ENCODE data around the gene ATP9B. TPM values are rescaled to one million over a fixed set of nuclear protein-coding genes. Genes with fewer than 3 reads are reported as not detected.

Gene ATP9B
- total RNA-seq, 1 donor from 2014 or later: 45.3 TPM

DNA sequence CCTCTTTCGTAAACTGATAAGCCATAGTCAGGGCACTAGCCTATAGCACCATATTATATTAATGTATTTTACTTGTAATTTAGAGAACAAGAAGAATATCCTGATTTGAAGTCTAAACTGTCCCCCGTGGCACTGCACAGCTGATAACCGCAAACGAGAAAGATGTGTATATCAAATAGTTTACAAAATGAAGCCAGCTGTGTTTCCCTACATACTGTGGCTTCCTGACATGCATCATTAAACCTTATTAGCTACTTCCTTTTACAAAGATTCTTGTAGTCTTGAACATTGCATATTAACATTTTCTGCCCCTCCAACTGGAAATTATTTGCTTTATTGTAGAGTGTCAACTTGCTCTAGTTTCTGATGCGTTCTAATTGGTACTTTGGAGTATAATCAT, 173.1 kb downstream of the ATP9B start:
- Mint-ChIP-seq H3K27ac (no peak overlapping the region), H3K27me3 (no peaks in the 10 kb centered on the region), H3K4me3 (ENCODE audit: low read depth) (no peak overlapping the region), H3K9me3 (ENCODE audit: low read depth) (no peaks in the 10 kb centered on the region), H3K36me3 (ENCODE audit: insufficient read depth) (peaks cover 2% of the 10 kb centered on the region), H3K4me1 (ENCODE audit: low read depth) (peaks cover 10% of the 10 kb centered on the region)
- TF ChIP-seq, protein P1, sequence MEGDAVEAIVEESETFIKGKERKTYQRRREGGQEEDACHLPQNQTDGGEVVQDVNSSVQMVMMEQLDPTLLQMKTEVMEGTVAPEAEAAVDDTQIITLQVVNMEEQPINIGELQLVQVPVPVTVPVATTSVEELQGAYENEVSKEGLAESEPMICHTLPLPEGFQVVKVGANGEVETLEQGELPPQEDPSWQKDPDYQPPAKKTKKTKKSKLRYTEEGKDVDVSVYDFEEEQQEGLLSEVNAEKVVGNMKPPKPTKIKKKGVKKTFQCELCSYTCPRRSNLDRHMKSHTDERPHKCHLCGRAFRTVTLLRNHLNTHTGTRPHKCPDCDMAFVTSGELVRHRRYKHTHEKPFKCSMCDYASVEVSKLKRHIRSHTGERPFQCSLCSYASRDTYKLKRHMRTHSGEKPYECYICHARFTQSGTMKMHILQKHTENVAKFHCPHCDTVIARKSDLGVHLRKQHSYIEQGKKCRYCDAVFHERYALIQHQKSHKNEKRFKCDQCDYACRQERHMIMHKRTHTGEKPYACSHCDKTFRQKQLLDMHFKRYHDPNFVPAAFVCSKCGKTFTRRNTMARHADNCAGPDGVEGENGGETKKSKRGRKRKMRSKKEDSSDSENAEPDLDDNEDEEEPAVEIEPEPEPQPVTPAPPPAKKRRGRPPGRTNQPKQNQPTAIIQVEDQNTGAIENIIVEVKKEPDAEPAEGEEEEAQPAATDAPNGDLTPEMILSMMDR (IDR thresholded peaks at IDR 0.05; ENCODE audit: unreplicated experiment): no peak
- DNase-seq (ENCODE audit: low spot score, unreplicated experiment): no peak

DNA sequence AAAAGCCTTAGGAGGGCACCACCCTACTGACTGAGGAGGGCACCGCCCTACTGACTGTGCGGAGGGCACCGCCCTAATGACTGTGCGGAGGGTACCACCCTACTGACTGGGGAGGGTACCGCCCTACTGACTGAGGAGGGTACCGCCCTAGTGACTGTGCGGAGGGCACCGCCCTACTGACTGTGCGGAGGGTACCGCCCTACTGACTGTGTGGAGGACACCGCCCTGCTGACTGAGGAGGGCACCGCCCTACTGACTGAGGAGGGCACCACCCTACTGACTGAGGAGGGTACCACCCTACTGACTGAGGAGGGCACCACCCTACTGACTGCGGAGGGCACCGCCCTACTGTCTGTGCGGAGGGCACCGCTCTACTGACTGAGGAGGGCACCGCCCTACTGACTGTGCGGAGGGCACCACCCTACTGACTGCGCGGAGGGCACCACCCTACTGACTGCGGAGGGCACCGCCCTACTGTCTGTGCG, 176.4 kb downstream of the ATP9B start:
- no peak for DNase-seq (ENCODE audit: low spot score, unreplicated experiment)
- Mint-ChIP-seq H3K9me3 (ENCODE audit: low read depth) (no peaks in the 10 kb centered on the region), H3K27ac (no peak overlapping the region), H3K4me3 (ENCODE audit: low read depth) (no peak overlapping the region), H3K27me3 (no peaks in the 10 kb centered on the region), H3K36me3 (ENCODE audit: insufficient read depth) (no peaks in the 10 kb centered on the region), H3K4me1 (ENCODE audit: low read depth) (peaks cover 6% of the 10 kb centered on the region)
- TF ChIP-seq, protein P1 (IDR thresholded peaks at IDR 0.05; ENCODE audit: unreplicated experiment): no peak

DNA sequence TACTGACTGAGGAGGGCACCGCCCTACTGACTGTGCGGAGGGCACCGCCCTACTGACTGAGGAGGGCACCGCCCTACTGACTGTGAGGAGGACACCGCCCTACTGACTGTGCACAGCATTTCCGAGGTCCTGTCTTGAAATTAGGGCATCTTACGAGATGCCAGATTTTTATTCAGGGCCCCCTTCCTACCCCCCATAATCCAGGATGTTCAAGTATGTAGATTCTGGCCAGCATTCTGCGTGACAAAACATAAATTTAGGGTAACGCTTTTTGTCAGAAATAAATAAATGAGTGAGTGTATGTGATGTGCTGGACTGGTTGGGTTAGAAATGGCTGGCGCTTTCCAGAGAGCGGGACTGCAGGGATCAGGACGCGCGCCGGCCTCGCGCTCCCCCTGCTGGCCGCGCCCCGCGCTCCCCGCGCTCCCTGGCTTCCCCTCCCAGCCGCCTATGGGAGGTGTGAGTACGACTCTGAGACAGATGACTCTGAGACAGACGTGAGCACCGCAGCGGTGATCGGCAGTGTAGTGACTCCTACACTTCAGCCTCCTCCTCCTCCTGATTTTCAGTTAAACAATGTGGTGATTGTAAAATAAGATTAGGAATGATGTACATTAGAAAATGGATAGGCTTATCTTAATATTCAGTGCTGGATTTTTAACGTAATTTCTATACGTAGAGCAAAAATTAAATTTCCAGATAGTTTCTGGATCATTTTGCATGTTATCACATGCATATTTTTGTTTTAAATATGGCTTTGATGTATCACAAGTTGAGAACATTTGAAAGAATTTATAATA, 177.3 kb downstream of the ATP9B start:
- Mint-ChIP-seq H3K27ac (no peak overlapping the region), H3K4me3 (ENCODE audit: low read depth) (peak overlapping the region; percentile 32), H3K4me1 (ENCODE audit: low read depth) (peaks cover 3% of the 10 kb centered on the region), H3K9me3 (ENCODE audit: low read depth) (no peaks in the 10 kb centered on the region), H3K36me3 (ENCODE audit: insufficient read depth) (no peaks in the 10 kb centered on the region), H3K27me3 (no peaks in the 10 kb centered on the region)
- TF ChIP-seq, protein P1 (IDR thresholded peaks at IDR 0.05; ENCODE audit: unreplicated experiment): peak; percentile 98
- peak; percentile 71 for DNase-seq (ENCODE audit: low spot score, unreplicated experiment)

DNA sequence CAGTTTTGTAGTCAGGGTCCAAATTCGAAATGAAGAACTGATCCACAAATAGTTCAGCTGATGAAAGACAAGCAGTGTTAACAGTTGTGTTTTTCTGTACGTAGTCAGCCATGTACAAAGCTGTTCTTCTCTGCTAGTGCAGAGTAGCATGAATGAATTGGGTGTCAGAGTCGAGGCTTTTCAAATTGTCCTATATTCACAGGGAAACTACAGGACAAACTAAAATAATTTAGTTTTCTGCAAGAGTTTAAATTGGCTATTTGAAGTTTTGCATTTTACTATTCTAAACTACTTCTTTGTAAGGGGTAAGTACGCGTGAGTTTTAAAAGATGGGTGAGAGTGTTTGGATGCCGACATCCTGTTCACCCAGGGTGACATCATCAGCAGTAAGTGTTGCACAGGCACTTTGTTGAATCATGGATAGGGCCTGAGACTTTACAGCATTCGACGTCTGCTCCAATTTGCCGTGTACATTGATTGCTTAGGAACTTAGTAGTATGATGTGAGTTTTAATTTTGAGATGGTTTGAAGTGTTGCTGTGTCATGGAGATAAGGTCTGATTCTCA, 179.4 kb downstream of the ATP9B start:
- Mint-ChIP-seq H3K27ac (no peak overlapping the region), H3K27me3 (no peaks in the 10 kb centered on the region), H3K9me3 (ENCODE audit: low read depth) (no peaks in the 10 kb centered on the region), H3K36me3 (ENCODE audit: insufficient read depth) (peaks cover 1% of the 10 kb centered on the region), H3K4me1 (ENCODE audit: low read depth) (peaks cover 3% of the 10 kb centered on the region), H3K4me3 (ENCODE audit: low read depth) (no peak overlapping the region)
- TF ChIP-seq, protein P1 (IDR thresholded peaks at IDR 0.05; ENCODE audit: unreplicated experiment): no peak
- DNase-seq (ENCODE audit: low spot score, unreplicated experiment): no peak

DNA sequence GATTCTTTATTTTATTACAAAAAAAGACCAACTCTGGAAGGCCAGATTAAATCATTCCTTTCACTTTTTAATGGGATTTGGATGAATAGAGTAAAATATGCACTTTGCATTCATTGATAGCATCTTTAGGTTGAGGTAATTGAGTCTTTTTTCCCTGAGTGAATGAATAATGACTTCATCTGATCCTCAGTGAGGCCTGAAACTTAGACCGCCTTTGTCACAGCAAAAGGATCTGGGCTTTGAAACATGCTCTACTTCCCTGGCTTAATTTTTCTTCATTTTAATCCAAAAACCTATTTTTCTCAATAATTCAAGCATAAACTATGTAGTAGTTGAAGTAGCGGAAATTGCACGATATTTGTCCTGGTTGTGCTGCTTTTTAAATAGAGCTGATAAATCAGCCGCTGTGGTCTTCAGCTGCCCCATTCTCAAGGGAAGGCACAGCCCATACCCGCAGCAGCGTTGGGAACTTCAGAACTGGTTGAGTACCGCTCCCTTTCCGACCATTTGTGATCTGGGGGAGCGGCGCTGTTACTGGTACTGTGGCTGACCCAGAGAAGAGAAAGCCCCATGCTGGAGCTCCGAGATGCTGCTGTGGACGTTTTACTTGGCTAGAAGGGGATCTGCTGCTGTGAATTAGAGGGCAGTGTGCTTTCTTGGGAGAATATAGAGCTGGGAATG, 181.2 kb downstream of the ATP9B start:
- Mint-ChIP-seq H3K36me3 (ENCODE audit: insufficient read depth) (peaks cover 3% of the 10 kb centered on the region), H3K4me3 (ENCODE audit: low read depth) (no peak overlapping the region), H3K9me3 (ENCODE audit: low read depth) (no peaks in the 10 kb centered on the region), H3K4me1 (ENCODE audit: low read depth) (peaks cover 3% of the 10 kb centered on the region), H3K27ac (no peak overlapping the region), H3K27me3 (no peaks in the 10 kb centered on the region)
- TF ChIP-seq, protein P1 (IDR thresholded peaks at IDR 0.05; ENCODE audit: unreplicated experiment): no peak
- no peak for DNase-seq (ENCODE audit: low spot score, unreplicated experiment)

Data from progenitor cell of endocrine pancreas (in vitro differentiated cells).